H1 (cell line): ENCODE measurements around the gene SNX13. TPM values are rescaled to one million over a fixed set of nuclear protein-coding genes. Genes with fewer than 3 reads are reported as not detected.

ENCODE experiments used
- CTCF ChIA-PET: fragments of 300-600 bp; sonication (Branson Sonifier 250); formaldehyde crosslinking; loops from one replicate; lab custom pipeline; 2021; ENCODE audit not compliant: partially characterized antibody; lab: Charles Lee
- POLR2A ChIA-PET: fragments of 300-600 bp; sonication (Branson Sonifier 250); formaldehyde crosslinking; loops from one replicate; lab custom pipeline; 2021; ENCODE audit warnings: inconsistent platforms; ENCODE audit not compliant: partially characterized antibody; lab: Charles Lee
- DNase-seq, 2 experiments: peaks; one replicate each; pipeline versions ENCODE4 v3.0.0 to v3.0.0-alpha.2; 2010 to 2022; ENCODE audit warnings: low spot score in 2 of 2, low read depth in 1 of 2, mixed read lengths in 1 of 2
- FAIRE-seq: peaks from 2 replicates; lab custom pipeline; 2011; peaks lifted over from hg19 to GRCh38; lab: Jason Lieb, UNC
- H2AFZ ChIP-seq: 2 replicates; pipeline ENCODE4 v1.8.1; 2012; ENCODE audit warnings: low read length, inconsistent platforms
- H2AK5ac ChIP-seq: 2 replicates; pipeline ENCODE4 v1.6.1; 2013; ENCODE audit warnings: low read depth, low read length
- H2BK120ac ChIP-seq: replicated peaks from 2 replicates; pipeline ENCODE3; 2013; ENCODE audit warnings: low read depth, low read length, inconsistent platforms
- H2BK12ac ChIP-seq: 2 replicates; pipeline ENCODE4 v1.6.1; 2013; ENCODE audit warnings: low read depth, low read length
- H2BK15ac ChIP-seq: 2 replicates; pipeline ENCODE4 v1.6.1; 2013; ENCODE audit warnings: low read length
- H2BK20ac ChIP-seq: 2 replicates; pipeline ENCODE4 v1.6.1; 2013; ENCODE audit warnings: low read length
- H2BK5ac ChIP-seq: 2 replicates; pipeline ENCODE4 v1.6.1; 2013; ENCODE audit warnings: low read depth, low read length
- H3K14ac ChIP-seq: 2 replicates; pipeline ENCODE4 v1.6.1; 2013; ENCODE audit warnings: inconsistent platforms; ENCODE audit not compliant: insufficient read length
- H3K18ac ChIP-seq: 2 replicates; pipeline ENCODE4 v1.6.1; 2013; ENCODE audit warnings: low read length; ENCODE audit errors: extremely low read depth
- H3K23ac ChIP-seq: 2 replicates; pipeline ENCODE4 v1.6.1; 2013; ENCODE audit warnings: inconsistent platforms; ENCODE audit not compliant: insufficient read length
- H3K23me2 ChIP-seq: 2 replicates; pipeline ENCODE4 v1.6.1; 2013; ENCODE audit warnings: low read depth, low read length
- H3K27ac ChIP-seq: 2 replicates; pipeline ENCODE4 v1.6.1; 2011; ENCODE audit warnings: low read depth, low read length, inconsistent platforms
- H3K27me3 ChIP-seq, 4 experiments: replicated peaks in 1 of 4; 1 replicate in 1 of 4; 2 replicates in 3 of 4; pipeline versions ENCODE4 v1.6.1 to v1.8.1; 2011 to 2013; ENCODE audit warnings: low read length in 3 of 4, mild to moderate bottlenecking in 3 of 4, inconsistent platforms in 2 of 4, mixed read lengths in 2 of 4, moderate library complexity in 1 of 4; ENCODE audit not compliant: control insufficient read depth in 3 of 4, insufficient read depth in 3 of 4; ENCODE audit errors: extremely low read depth in 1 of 4
- H3K36me3 ChIP-seq, 4 experiments: 2 replicates each; pipeline versions ENCODE4 v1.6.1 to v1.8.1; 2011 to 2013; ENCODE audit warnings: mild to moderate bottlenecking in 4 of 4, low read length in 3 of 4, moderate library complexity in 2 of 4, control low read depth in 1 of 4, inconsistent platforms in 1 of 4; ENCODE audit not compliant: insufficient read depth in 4 of 4, control insufficient read depth in 2 of 4
- H3K4ac ChIP-seq: replicated peaks from 2 replicates; pipeline ENCODE3; 2013; ENCODE audit warnings: low read length, low read depth, mixed read lengths, inconsistent platforms; ENCODE audit not compliant: insufficient read length
- H3K4me1 ChIP-seq, 4 experiments: replicated peaks in 1 of 4; 1 replicate in 1 of 4; 2 replicates in 3 of 4; pipeline versions ENCODE4 v1.6.1 to v1.8.1; 2011 to 2013; ENCODE audit warnings: low read length in 3 of 4, inconsistent platforms in 2 of 4, mixed read lengths in 1 of 4; ENCODE audit not compliant: insufficient read depth in 4 of 4, control insufficient read depth in 3 of 4
- H3K4me2 ChIP-seq, 2 experiments: 2 replicates each; pipeline versions ENCODE4 v1.6.1 to v1.8.1; 2011 to 2013; ENCODE audit warnings: low read depth in 2 of 2, low read length in 2 of 2, control low read depth in 1 of 2, inconsistent platforms in 1 of 2, mild to moderate bottlenecking in 1 of 2; ENCODE audit not compliant: insufficient read depth in 1 of 2
- H3K4me3 ChIP-seq, 4 experiments: fragments of 200-600, 300-600 bp in 1 of 4; sonication (generic), shearing (Covaris generic), sonication (Bioruptor Twin) in 1 of 4; 2 replicates each; pipeline versions ENCODE4 v1.5.1 to v1.8.1; 2011 to 2016; ENCODE audit warnings: low read length in 4 of 4, low read depth in 3 of 4, control low read depth in 2 of 4, inconsistent platforms in 2 of 4, mild to moderate bottlenecking in 2 of 4, mixed read lengths in 1 of 4, moderate library complexity in 1 of 4; ENCODE audit not compliant: insufficient read depth in 2 of 4; ENCODE audit errors: extremely low read depth in 1 of 4
- H3K56ac ChIP-seq: replicated peaks from 2 replicates; pipeline ENCODE3; 2013; ENCODE audit warnings: low read depth, mild to moderate bottlenecking, mixed read lengths, low read length, inconsistent platforms; ENCODE audit not compliant: insufficient read length
- H3K79me1 ChIP-seq: 2 replicates; pipeline ENCODE4 v1.6.1; 2013; ENCODE audit warnings: low read depth, low read length, control low read depth
- H3K79me2 ChIP-seq, 2 experiments: 2 replicates each; pipeline versions ENCODE4 v1.6.1 to v1.8.1; 2012 to 2013; ENCODE audit warnings: low read length in 2 of 2, mild to moderate bottlenecking in 2 of 2, inconsistent platforms in 1 of 2; ENCODE audit not compliant: insufficient read depth in 2 of 2, control insufficient read depth in 1 of 2
- H3K9ac ChIP-seq, 4 experiments: replicated peaks in 1 of 4; 1 replicate in 1 of 4; 2 replicates in 3 of 4; pipeline versions ENCODE4 v1.6.1 to v1.8.1; 2011 to 2013; ENCODE audit warnings: low read depth in 3 of 4, low read length in 3 of 4, control low read depth in 2 of 4, mild to moderate bottlenecking in 2 of 4, moderate library complexity in 2 of 4, inconsistent platforms in 1 of 4; ENCODE audit errors: extremely low read depth in 1 of 4
- H3K9me3 ChIP-seq, 2 experiments: 2 replicates each; pipeline versions ENCODE4 v1.6.1 to v1.8.1; 2012 to 2013; ENCODE audit warnings: mild to moderate bottlenecking in 2 of 2, moderate library complexity in 2 of 2, control low read depth in 1 of 2, inconsistent platforms in 1 of 2, low read depth in 1 of 2, low read length in 1 of 2, mixed read lengths in 1 of 2; ENCODE audit not compliant: insufficient read depth in 2 of 2
- H4K20me1 ChIP-seq, 2 experiments: replicated peaks in 1 of 2; 2 replicates each; pipeline versions ENCODE3 to v1.8.1; 2011 to 2013; ENCODE audit warnings: inconsistent platforms in 2 of 2, low read length in 2 of 2, mild to moderate bottlenecking in 1 of 2; ENCODE audit not compliant: insufficient read depth in 2 of 2, control insufficient read depth in 1 of 2
- H4K5ac ChIP-seq: 2 replicates; pipeline ENCODE4 v1.6.1; 2013; ENCODE audit warnings: low read length, low read depth, mixed read lengths, inconsistent platforms; ENCODE audit not compliant: insufficient read length
- H4K8ac ChIP-seq: 2 replicates; pipeline ENCODE4 v1.8.0; 2013; ENCODE audit warnings: mild to moderate bottlenecking, moderate library complexity, low read length, inconsistent platforms; ENCODE audit not compliant: insufficient read depth; ENCODE audit errors: extremely low read depth
- H4K91ac ChIP-seq: replicated peaks from 2 replicates; pipeline ENCODE3; 2013; ENCODE audit warnings: low read length, mixed read lengths, inconsistent platforms; ENCODE audit not compliant: insufficient read length
- EP300 ChIP-seq, 2 experiments: IDR thresholded peaks; 1 replicate in 1 of 2; 2 replicates in 1 of 2; pipeline ENCODE4 v1.6.1; 2011 to 2012; ENCODE audit warnings: low read depth in 2 of 2, low read length in 2 of 2, mild to moderate bottlenecking in 2 of 2, borderline replicate concordance in 1 of 2, inconsistent platforms in 1 of 2, moderate library complexity in 1 of 2
- POLR2A ChIP-seq, 2 experiments: IDR thresholded peaks; 1 replicate in 1 of 2; 2 replicates in 1 of 2; pipeline ENCODE4 v1.6.1; 2011; ENCODE audit warnings: low read depth in 2 of 2, low read length in 2 of 2, mild to moderate bottlenecking in 2 of 2; ENCODE audit errors: control extremely low read depth in 1 of 2
- WGBS, 2 experiments: shearing (Covaris generic) in 1 of 2; methylation state at CpG; one replicate each; pipeline versions ENCODE4 v1.1.6 to v1.1.7; 2013 to 2015; ENCODE audit warnings: low lambda C conversion rate in 2 of 2, mixed read lengths in 2 of 2, inconsistent platforms in 1 of 2, low coverage in 1 of 2, missing lambda C conversion rate in 1 of 2; ENCODE audit not compliant: insufficient replicate concordance in 2 of 2, insufficient coverage in 1 of 2, insufficient read length in 1 of 2; ENCODE audit errors: extremely low coverage in 1 of 2, missing lambda C conversion rate in 1 of 2; 5-methylcytosine and 5-hydroxymethylcytosine counted together
- polyA plus RNA-seq, 7 experiments: library from polyadenylated mRNA; depleted of rRNA in 3 of 7; stranded (reverse) in 5 of 7; unstranded in 2 of 7; fragments of >200 nt in 5 of 7; fragments of 200-250 nt in 2 of 7; gene quantifications; 1 replicate in 5 of 7; 2 replicates in 1 of 7; 4 replicates in 1 of 7; pipeline versions ENCODE4 v1.2.1 to v1.2.3, GENCODE V29; 2011 to 2013; ENCODE audit warnings: missing spikeins in 2 of 7, mixed read lengths in 2 of 7
- total RNA-seq: library from RNA; stranded (reverse); fragmentation: NEBNext Ultra II Directional; extraction: Animal tissue kit (Norgen Biotek cat#: 25700); gene quantifications from 2 replicates; pipeline ENCODE4 v1.2.1, GENCODE V29; 2021

SNX13 gene
- total and polyA plus RNA-seq, 2 of the 8 experiments (the other 6 are each of a cell fraction or from before 2014, with no cell fraction given): 5.5 to 27.4 TPM

DNA sequence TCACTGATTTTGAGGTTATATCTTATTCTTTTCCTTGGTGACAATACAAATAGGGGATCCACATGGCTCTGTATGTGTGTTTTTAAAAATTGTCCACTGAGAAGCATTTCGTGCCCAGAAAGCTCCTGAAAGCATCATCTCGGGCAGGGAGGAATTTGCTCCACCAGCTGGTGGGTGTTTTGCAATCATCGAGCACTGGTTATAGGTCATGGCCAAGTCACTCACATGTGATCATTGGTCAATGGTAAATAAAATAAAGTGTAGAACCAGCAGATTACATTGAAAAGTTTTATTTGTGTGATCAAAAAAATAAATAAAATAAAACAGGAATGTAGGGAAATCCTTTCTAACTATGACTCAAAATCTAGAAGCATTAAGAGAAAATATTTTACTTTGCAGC is 23.0 kb upstream of the SNX13 start:
- Histone ChIP-seq H3K14ac (no peak overlapping the region), H2AFZ (no peak overlapping the region), H3K4ac (no peak overlapping the region), H3K79me1 (no peaks in the 10 kb centered on the region), H3K23ac (no peak overlapping the region), H4K91ac (no peak overlapping the region), H3K9ac (no peak overlapping the region), H3K27ac (no peak overlapping the region), H2BK120ac (no peak overlapping the region), H3K4me1 (no peaks in the 10 kb centered on the region), H3K4me2 (no peak overlapping the region), H3K27me3 (no peaks in the 10 kb centered on the region), H3K56ac (no peak overlapping the region), H3K4me3 (no peak overlapping the region), H3K79me2 (no peaks in the 10 kb centered on the region), H2BK12ac (no peak overlapping the region), H3K9me3 (no peaks in the 10 kb centered on the region), H2BK15ac (no peak overlapping the region), H2BK5ac (no peak overlapping the region), H3K18ac (no peak overlapping the region), H3K23me2 (no peaks in the 10 kb centered on the region), H2BK20ac (no peak overlapping the region), H4K5ac (no peak overlapping the region), H4K20me1 (no peaks in the 10 kb centered on the region), H4K8ac (no peak overlapping the region), H3K36me3 (no peaks in the 10 kb centered on the region), H2AK5ac (no peak overlapping the region)
- 84% methylated on average over 3 of the region's 3 CpGs; no CpG with 5 or more reads in 1 of the 2 experiments for WGBS, 2 experiments
- CTCF ChIA-PET: interaction anchor here (1.2 kb wide), 1 partner anchor 16 kb away, joined by 3 read pairs; no protein-coding TSS in a partner anchor
- POLR2A ChIA-PET: no interaction called here
- FAIRE-seq (no peak), DNase-seq (no peak)
- no peak for TF ChIP-seq EP300 (IDR thresholded peaks at IDR 0.05; ENCODE audit: borderline replicate concordance in 1 of 2, low read depth in 2 of 2, low read length in 2 of 2)
- TF ChIP-seq POLR2A (IDR thresholded peaks at IDR 0.05; ENCODE audit: control extremely low read depth in 1 of 2, low read depth in 2 of 2, low read length in 2 of 2): no peak
